HCT116 (cell line): Measurements from ENCODE around the gene NDUFA11.
"Not testable (repeated sequence)": the region's sequence is repeated elsewhere in the genome, so short reads cannot be mapped to it uniquely, and the experiment has no call there.

Source experiments
- EGR1 ChIP-seq: IDR thresholded peaks from 2 replicates; pipeline ENCODE4 v1.6.1; 2012; ENCODE audit warnings: low read depth
- POLR2A ChIP-seq: IDR thresholded peaks from 2 replicates; pipeline ENCODE4 v1.7.0; 2011; ENCODE audit warnings: borderline replicate concordance; ENCODE audit not compliant: insufficient read depth, insufficient read length; ENCODE audit errors: extremely low read depth
- POLR2AphosphoS5 ChIP-seq: IDR thresholded peaks from 2 replicates; pipeline ENCODE4 v1.6.1; 2011; ENCODE audit warnings: mild to moderate bottlenecking, low read depth, low read length, moderate library complexity
- SP1 ChIP-seq: IDR thresholded peaks from 2 replicates; pipeline ENCODE4 v1.6.1; 2012; ENCODE audit warnings: low read depth

DNA sequence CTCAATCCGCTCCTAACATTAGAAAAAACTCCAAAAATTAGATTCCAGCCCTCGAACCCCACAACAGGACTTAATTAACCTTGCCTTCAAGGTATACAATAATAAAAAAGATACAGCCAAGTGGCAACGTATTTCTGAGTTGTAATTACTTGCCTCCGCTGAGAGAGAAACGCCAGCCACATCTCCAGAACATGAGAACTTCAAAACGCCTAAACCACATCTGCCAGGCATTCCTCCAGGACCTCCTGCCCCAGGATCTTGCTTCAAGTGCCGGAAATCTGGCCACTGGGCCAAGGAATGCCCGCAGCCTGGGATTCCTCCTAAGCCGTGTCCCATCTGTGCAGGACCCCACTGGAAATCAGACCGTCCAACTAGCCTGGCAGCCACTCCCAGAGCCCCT, 49.5 kb downstream of the NDUFA11 start:
- not testable (repeated sequence) for TF ChIP-seq POLR2A, POLR2AphosphoS5, EGR1, SP1
